Sigmoid colon (tissue), 7 donors: ENCODE data around the gene CAMK1D. TPM values are rescaled to one million over a fixed set of nuclear protein-coding genes. Genes with fewer than 3 reads are reported as not detected.

Experiments
- DNase-seq: peaks from one replicate; pipeline ENCODE4 v3.0.0-alpha.2; 2019
- H3K27ac ChIP-seq, 4 donors: fragments of 200-600 bp; sonication (generic); one replicate each; pipeline ENCODE4 v1.5.1; 2016 to 2019; ENCODE audit warnings: mild to moderate bottlenecking in 1 of 4
- H3K27me3 ChIP-seq, 3 donors: fragments of 200-600 bp; sonication (generic); one replicate each; pipeline ENCODE4 v1.5.1; 2019; ENCODE audit warnings: mild to moderate bottlenecking in 1 of 3
- H3K36me3 ChIP-seq, 4 donors: fragments of 200-600 bp; sonication (generic); one replicate each; pipeline ENCODE4 v1.5.1; 2016 to 2019
- H3K4me1 ChIP-seq, 4 donors: fragments of 200-600 bp; sonication (generic); one replicate each; pipeline ENCODE4 v1.5.1; 2017 to 2019
- H3K4me3 ChIP-seq, 4 donors: fragments of 200-600 bp; sonication (generic); one replicate each; pipeline ENCODE4 v1.5.1; 2017 to 2019; ENCODE audit warnings: mild to moderate bottlenecking in 2 of 4, moderate library complexity in 1 of 4
- H3K9me3 ChIP-seq, 4 donors: fragments of 200-600 bp in 3 of 4; sonication (generic) in 3 of 4; one replicate each; pipeline versions ENCODE4 v1.5.1 to v1.6.1; 2013 to 2019
- CTCF ChIP-seq, 4 experiments: fragments of 450-650 bp in 3 of 4; fragments of 200-600 bp in 1 of 4; IDR thresholded peaks; one replicate each; pipeline ENCODE4 v1.5.1; 2016 to 2019; ENCODE audit warnings: antibody characterized with exemption in 4 of 4, mild to moderate bottlenecking in 3 of 4, moderate library complexity in 2 of 4
- EP300 ChIP-seq, 4 donors: sonication (generic); formaldehyde crosslinking; IDR thresholded peaks; one replicate each; pipeline ENCODE4 v1.6.1; 2017; ENCODE audit warnings: antibody characterized with exemption in 4 of 4
- POLR2A ChIP-seq, 2 donors: fragments of 450-650 bp; IDR thresholded peaks; one replicate each; pipeline ENCODE4 v1.6.1; 2016; ENCODE audit warnings: antibody characterized with exemption in 2 of 2, mild to moderate bottlenecking in 2 of 2, moderate library complexity in 2 of 2
- POLR2AphosphoS5 ChIP-seq, 4 donors: sonication (generic); formaldehyde crosslinking; IDR thresholded peaks; one replicate each; pipeline ENCODE4 v1.6.1; 2017; ENCODE audit warnings: antibody characterized with exemption in 4 of 4
- WGBS, 2 donors: extraction: QIAGEN DNeasy Blood & Tissue Kit; methylation state at CpG; one replicate each; pipeline ENCODE4 v1.1.7; 2013; 5-methylcytosine and 5-hydroxymethylcytosine counted together
- intact Hi-C: fragments of 100-400 bp; cut with DNase I; formaldehyde crosslinking; loops from one replicate; pipeline ENCODE4 v1.15.1; 2023
- polyA plus RNA-seq, 3 donors: library from polyadenylated mRNA; stranded (reverse); fragments of 200-250 nt; gene quantifications; one replicate each; pipeline ENCODE4 v1.2.3, GENCODE V29; 2013
- total RNA-seq, 4 donors: library from RNA; depleted of rRNA; stranded (reverse); fragments of >200 nt; gene quantifications; one replicate each; pipeline ENCODE4 v1.1.0, GENCODE V29; 2016
- donor health status: healthy with polysubstance abuse.
- donor health status: Bipolar disorder and iron deficiency.
- donor health status: healthy.

The CAMK1D gene
- total and polyA plus RNA-seq, 7 donors, result 7.2 to 11.5 (median 8.6) TPM

- intact Hi-C loops, result no loop called here
- Histone ChIP-seq H3K9me3 (no peaks in the 10 kb centered on the region), H3K27ac (no peak overlapping the region), H3K27me3 (no peaks in the 10 kb centered on the region), H3K36me3 (no peaks in the 10 kb centered on the region), H3K4me1 (no peaks in the 10 kb centered on the region), H3K4me3 (no peak overlapping the region)
- 36 to 67% methylated on average over 8 of the region's 8 CpGs for WGBS, 2 donors
- no peak for TF ChIP-seq EP300 (IDR thresholded peaks at IDR 0.05)
- no peak for TF ChIP-seq CTCF (IDR thresholded peaks at IDR 0.05)
- TF ChIP-seq POLR2AphosphoS5 (IDR thresholded peaks at IDR 0.05), result no peak
- TF ChIP-seq POLR2A (IDR thresholded peaks at IDR 0.05), result no peak
- no peak for DNase-seq
Observed at GRCh38 chr10:12873172-12873571, 523.8 kb downstream of the CAMK1D start.

- no peak overlapping the region for H3K27ac ChIP-seq
- no peak for TF ChIP-seq EP300 (IDR thresholded peaks at IDR 0.05)
- no peaks in the 10 kb centered on the region for H3K4me1 ChIP-seq
- no peak overlapping the region for H3K4me3 ChIP-seq
- intact Hi-C loops, result no loop called here
- H3K9me3 ChIP-seq, result no peaks in the 10 kb centered on the region
- 89 to 93% methylated on average over 6 of the region's 6 CpGs for WGBS, 2 donors
- H3K27me3 ChIP-seq, result no peaks in the 10 kb centered on the region
- no peaks in the 10 kb centered on the region for H3K36me3 ChIP-seq
- DNase-seq, result no peak
Observed at GRCh38 chr10:12874501-12874900, 525.2 kb downstream of the CAMK1D start.

- intact Hi-C loops, result no loop called here
- TF ChIP-seq CTCF (IDR thresholded peaks at IDR 0.05), result no peak
- TF ChIP-seq POLR2AphosphoS5 (IDR thresholded peaks at IDR 0.05), result no peak
- no peak for TF ChIP-seq EP300 (IDR thresholded peaks at IDR 0.05)
- no peak for TF ChIP-seq POLR2A (IDR thresholded peaks at IDR 0.05)
- Histone ChIP-seq H3K4me1 (no peaks in the 10 kb centered on the region), H3K27me3 (no peaks in the 10 kb centered on the region), H3K36me3 (no peaks in the 10 kb centered on the region), H3K27ac (no peak overlapping the region), H3K9me3 (no peaks in the 10 kb centered on the region), H3K4me3 (no peak overlapping the region)
- 63 to 70% methylated on average over 5 of the region's 5 CpGs for WGBS, 2 donors
- no peak for DNase-seq
Observed at GRCh38 chr10:12875100-12875499, 525.8 kb downstream of the CAMK1D start.

GRCh38 chr10:12876266-12876665 is 526.9 kb downstream of the CAMK1D start:
- Histone ChIP-seq H3K27me3 (no peaks in the 10 kb centered on the region), H3K27ac (no peak overlapping the region), H3K9me3 (no peaks in the 10 kb centered on the region), H3K36me3 (no peaks in the 10 kb centered on the region), H3K4me1 (no peaks in the 10 kb centered on the region), H3K4me3 (no peak overlapping the region)
- DNase-seq, result no peak
- WGBS, 2 donors, result 89 to 92% methylated on average over 5 of the region's 5 CpGs
- TF ChIP-seq POLR2A (IDR thresholded peaks at IDR 0.05) (no peak), POLR2AphosphoS5 (IDR thresholded peaks at IDR 0.05) (no peak), EP300 (IDR thresholded peaks at IDR 0.05) (no peak), CTCF (IDR thresholded peaks at IDR 0.05) (no peak)
- intact Hi-C loops, result no loop called here

- no peak overlapping the region for H3K4me3 ChIP-seq
- H3K27me3 ChIP-seq, result no peaks in the 10 kb centered on the region
- H3K4me1 ChIP-seq, result no peaks in the 10 kb centered on the region
- no peak for DNase-seq
- intact Hi-C loops, result no loop called here
- no peaks in the 10 kb centered on the region for H3K36me3 ChIP-seq
- no peak for TF ChIP-seq POLR2AphosphoS5 (IDR thresholded peaks at IDR 0.05)
- no peak for TF ChIP-seq CTCF (IDR thresholded peaks at IDR 0.05)
- 53 to 74% methylated on average over 3 of the region's 3 CpGs for WGBS, 2 donors
- H3K27ac ChIP-seq, result no peak overlapping the region
- no peaks in the 10 kb centered on the region for H3K9me3 ChIP-seq
Observed at GRCh38 chr10:12877150-12877549, 527.8 kb downstream of the CAMK1D start.
